ENCODE results near the gene ICA1L.
"Not testable (repeated sequence)": the region's sequence is repeated elsewhere in the genome, so short reads cannot be mapped to it uniquely, and the experiment has no call there.

The ICA1L gene

GRCh38 chr2:202818321-202818720 is 53.2 kb downstream of the ICA1L start:
- Mint-ChIP-seq H3K27ac (no peak overlapping the region), H3K4me1 (peaks cover 30% of the 10 kb centered on the region), H3K4me3 (no peak overlapping the region), H3K9me3 (peaks cover 12% of the 10 kb centered on the region), H3K36me3 (ENCODE audit: low read depth) (peaks cover 23% of the 10 kb centered on the region), H3K27me3 (ENCODE audit: low read depth, poor library complexity) (no peaks in the 10 kb centered on the region)
- no peak for TF ChIP-seq CTCF (IDR thresholded peaks at IDR 0.05)
- no peak for DNase-seq

- Mint-ChIP-seq H3K4me1 (peaks cover 24% of the 10 kb centered on the region), H3K9me3 (peaks cover 12% of the 10 kb centered on the region), H3K27me3 (ENCODE audit: low read depth, poor library complexity) (no peaks in the 10 kb centered on the region), H3K4me3 (no peak overlapping the region), H3K36me3 (ENCODE audit: low read depth) (peaks cover 25% of the 10 kb centered on the region), H3K27ac (no peak overlapping the region)
- TF ChIP-seq CTCF (IDR thresholded peaks at IDR 0.05): no peak
- no peak for DNase-seq
Observed at GRCh38 chr2:202817771-202818170, 53.8 kb downstream of the ICA1L start.

- Mint-ChIP-seq H3K36me3 (ENCODE audit: low read depth) (peaks cover 45% of the 10 kb centered on the region), H3K4me3 (no peak overlapping the region), H3K27ac (no peak overlapping the region), H3K9me3 (peaks cover 24% of the 10 kb centered on the region), H3K27me3 (ENCODE audit: low read depth, poor library complexity) (no peaks in the 10 kb centered on the region), H3K4me1 (peaks cover 11% of the 10 kb centered on the region)
- no peak for TF ChIP-seq CTCF (IDR thresholded peaks at IDR 0.05)
- no peak for DNase-seq
Observed at GRCh38 chr2:202815548-202816360, 55.8 kb downstream of the ICA1L start.

GRCh38 chr2:202814226-202814625 is 57.3 kb downstream of the ICA1L start:
- Mint-ChIP-seq H3K4me1 (peaks cover 11% of the 10 kb centered on the region), H3K4me3 (no peak overlapping the region), H3K36me3 (ENCODE audit: low read depth) (peaks cover 60% of the 10 kb centered on the region), H3K27me3 (ENCODE audit: low read depth, poor library complexity) (no peaks in the 10 kb centered on the region), H3K9me3 (peaks cover 35% of the 10 kb centered on the region), H3K27ac (no peak overlapping the region)
- TF ChIP-seq CTCF (IDR thresholded peaks at IDR 0.05): no peak
- no peak for DNase-seq

GRCh38 chr2:202813387-202813786 is 58.2 kb downstream of the ICA1L start:
- no peak overlapping the region for H3K27ac Mint-ChIP-seq
- H3K4me3 Mint-ChIP-seq: no peak overlapping the region
- no peak for DNase-seq
- TF ChIP-seq CTCF (IDR thresholded peaks at IDR 0.05): no peak
- H3K4me1 Mint-ChIP-seq: peaks cover 11% of the 10 kb centered on the region
- peaks cover 41% of the 10 kb centered on the region for H3K9me3 Mint-ChIP-seq
- H3K36me3 Mint-ChIP-seq (ENCODE audit: low read depth): peaks cover 68% of the 10 kb centered on the region
- no peaks in the 10 kb centered on the region for H3K27me3 Mint-ChIP-seq (ENCODE audit: low read depth, poor library complexity)

- DNase-seq: no peak
- H3K27me3 Mint-ChIP-seq (ENCODE audit: low read depth, poor library complexity): no peaks in the 10 kb centered on the region
- H3K36me3 Mint-ChIP-seq (ENCODE audit: low read depth): peaks cover 62% of the 10 kb centered on the region
- H3K9me3 Mint-ChIP-seq: peaks cover 31% of the 10 kb centered on the region
- no peak overlapping the region for H3K4me3 Mint-ChIP-seq
- no peak overlapping the region for H3K27ac Mint-ChIP-seq
- H3K4me1 Mint-ChIP-seq: peaks cover 17% of the 10 kb centered on the region
- no peak for TF ChIP-seq CTCF (IDR thresholded peaks at IDR 0.05)
Observed at GRCh38 chr2:202808754-202809153, 62.8 kb downstream of the ICA1L start.

- H3K4me3 Mint-ChIP-seq; H3K27ac Mint-ChIP-seq; DNase-seq; H3K27me3 Mint-ChIP-seq (ENCODE audit: low read depth, poor library complexity): not testable (repeated sequence)
- Mint-ChIP-seq H3K9me3 (peaks cover 30% of the 10 kb centered on the region), H3K36me3 (ENCODE audit: low read depth) (peaks cover 58% of the 10 kb centered on the region), H3K4me1 (peaks cover 17% of the 10 kb centered on the region)
Observed at GRCh38 chr2:202807431-202808138, 64.0 kb downstream of the ICA1L start.

- peaks cover 17% of the 10 kb centered on the region for H3K4me1 Mint-ChIP-seq
- peaks cover 19% of the 10 kb centered on the region for H3K9me3 Mint-ChIP-seq
- H3K27me3 Mint-ChIP-seq (ENCODE audit: low read depth, poor library complexity); H3K4me3 Mint-ChIP-seq; H3K27ac Mint-ChIP-seq: not testable (repeated sequence)
- peak; percentile 30 for DNase-seq
- H3K36me3 Mint-ChIP-seq (ENCODE audit: low read depth): peaks cover 44% of the 10 kb centered on the region
Observed at GRCh38 chr2:202805911-202806310, 65.7 kb downstream of the ICA1L start.

Measured in nephron progenitor cell (in vitro differentiated cells).